HG03103 (cell line): ENCODE results near the gene CERS1.

Experiments
- ATAC-seq: cut with Tn5 transposase; IDR thresholded peaks from one replicate; pipeline ENCODE4 v1.9.1; 2021; ENCODE audit warnings: low read depth; ENCODE audit not compliant: unreplicated experiment

Gene CERS1

DNA sequence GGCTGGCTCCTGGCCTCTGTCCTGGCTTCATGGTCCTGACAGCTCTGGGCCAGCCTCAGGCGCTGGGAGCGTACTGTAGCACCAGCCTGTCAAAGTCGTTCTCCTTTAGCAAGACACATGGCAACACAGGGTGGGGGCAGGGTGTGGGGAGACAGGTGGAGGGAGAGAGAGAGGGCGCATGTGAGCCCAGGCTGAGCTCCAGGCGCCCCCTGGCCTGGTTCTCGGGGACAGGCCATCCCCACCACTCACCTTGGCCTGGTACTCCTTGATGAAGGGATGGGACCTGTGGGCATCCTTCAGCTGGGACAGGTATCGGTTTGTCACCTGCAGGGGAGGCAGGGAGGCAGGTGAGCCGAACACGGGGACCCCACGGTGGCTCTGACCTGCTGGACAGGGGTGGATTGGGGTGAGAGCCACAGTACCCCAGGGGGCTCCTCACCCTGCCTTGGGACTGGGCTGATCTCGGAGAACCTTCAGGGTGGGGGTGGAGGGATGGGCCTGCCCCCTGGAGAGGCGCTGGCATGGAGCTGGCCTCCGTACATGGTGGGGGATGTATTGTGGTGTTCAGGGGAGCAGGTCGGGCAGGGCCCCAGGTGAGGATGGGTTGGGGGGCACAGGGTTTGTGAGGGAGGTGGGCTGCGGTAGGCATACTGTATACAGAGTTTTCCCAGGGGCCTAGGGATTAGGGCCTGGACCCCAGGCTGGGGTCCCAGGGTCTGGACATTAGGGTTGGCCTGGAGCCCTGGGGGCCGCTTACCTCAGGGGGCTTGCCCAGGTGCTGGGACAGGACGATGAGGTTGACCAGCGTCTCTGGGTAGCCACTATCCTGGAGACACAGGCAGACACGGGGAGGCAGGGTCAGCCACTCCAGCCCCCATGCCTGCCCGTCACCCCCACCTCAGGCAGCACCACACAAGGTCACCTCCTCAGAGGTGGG is 3.9 kb upstream of the CERS1 start:
- no peak for ATAC-seq

DNA sequence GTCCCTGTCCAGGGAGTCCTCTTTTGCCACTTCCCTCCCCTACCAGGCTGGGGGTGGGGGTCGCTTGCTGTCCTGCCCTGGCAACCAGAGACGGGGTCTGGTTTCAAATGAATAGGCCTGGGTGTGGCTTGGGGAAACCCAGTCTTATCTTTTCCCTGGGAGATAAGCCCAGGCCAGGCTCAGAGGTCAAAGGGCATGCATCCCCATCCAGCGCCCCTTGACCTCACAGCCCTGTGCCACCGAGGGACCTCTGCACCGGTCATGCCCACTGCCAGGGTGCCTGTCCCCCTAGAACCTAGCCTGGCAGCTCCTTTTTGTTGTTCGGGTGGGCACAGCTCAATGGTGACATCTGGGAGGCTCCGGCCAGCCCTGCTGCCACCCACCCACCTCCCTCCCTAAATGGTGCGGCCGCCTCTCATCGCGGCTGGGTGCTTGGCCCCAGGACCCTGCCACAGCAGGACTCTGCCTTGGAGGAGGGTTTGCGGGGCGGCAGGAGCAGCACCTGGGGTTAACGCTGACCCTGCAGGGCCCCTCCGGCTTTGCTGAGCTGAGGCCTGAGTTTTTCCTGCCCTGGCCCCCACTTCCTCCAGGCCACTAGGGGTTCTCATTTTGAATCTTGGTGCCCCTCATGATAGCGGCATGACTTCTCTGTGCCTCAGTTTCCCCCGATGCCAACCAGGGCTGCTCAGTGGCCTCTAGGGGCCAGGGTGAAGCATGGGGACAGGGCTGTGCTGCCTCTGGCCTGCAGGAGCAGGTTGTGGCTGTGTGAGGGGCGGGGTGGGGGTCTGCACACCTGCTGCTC is 2.9 kb upstream of the CERS1 start:
- ATAC-seq, result no peak

DNA sequence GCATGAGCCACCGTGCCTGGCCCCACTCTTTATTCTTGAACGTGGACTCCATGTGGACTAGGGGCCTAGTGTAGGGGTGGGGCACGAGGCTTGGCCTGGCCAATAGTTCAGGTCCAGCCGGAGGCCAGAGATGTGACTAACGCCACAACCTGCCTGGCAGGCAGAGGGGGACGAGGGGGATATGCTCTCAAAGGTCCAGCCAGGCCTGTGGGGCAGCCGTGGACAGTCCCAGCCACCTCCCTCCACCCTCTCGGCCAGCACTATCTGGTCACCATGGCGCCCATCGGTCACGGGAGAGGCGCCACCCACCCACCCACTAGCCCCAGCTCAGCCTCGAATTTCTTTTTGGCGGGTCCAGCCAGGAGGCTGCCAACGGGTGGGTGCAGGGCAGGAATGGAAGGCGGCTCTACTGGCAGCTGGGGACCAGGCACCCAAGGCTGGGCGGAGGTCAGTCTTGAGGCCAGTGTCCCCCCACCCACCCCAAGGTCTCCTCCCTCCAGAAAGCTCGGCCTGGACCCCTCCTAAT is 2.2 kb upstream of the CERS1 start:
- no peak for ATAC-seq

DNA sequence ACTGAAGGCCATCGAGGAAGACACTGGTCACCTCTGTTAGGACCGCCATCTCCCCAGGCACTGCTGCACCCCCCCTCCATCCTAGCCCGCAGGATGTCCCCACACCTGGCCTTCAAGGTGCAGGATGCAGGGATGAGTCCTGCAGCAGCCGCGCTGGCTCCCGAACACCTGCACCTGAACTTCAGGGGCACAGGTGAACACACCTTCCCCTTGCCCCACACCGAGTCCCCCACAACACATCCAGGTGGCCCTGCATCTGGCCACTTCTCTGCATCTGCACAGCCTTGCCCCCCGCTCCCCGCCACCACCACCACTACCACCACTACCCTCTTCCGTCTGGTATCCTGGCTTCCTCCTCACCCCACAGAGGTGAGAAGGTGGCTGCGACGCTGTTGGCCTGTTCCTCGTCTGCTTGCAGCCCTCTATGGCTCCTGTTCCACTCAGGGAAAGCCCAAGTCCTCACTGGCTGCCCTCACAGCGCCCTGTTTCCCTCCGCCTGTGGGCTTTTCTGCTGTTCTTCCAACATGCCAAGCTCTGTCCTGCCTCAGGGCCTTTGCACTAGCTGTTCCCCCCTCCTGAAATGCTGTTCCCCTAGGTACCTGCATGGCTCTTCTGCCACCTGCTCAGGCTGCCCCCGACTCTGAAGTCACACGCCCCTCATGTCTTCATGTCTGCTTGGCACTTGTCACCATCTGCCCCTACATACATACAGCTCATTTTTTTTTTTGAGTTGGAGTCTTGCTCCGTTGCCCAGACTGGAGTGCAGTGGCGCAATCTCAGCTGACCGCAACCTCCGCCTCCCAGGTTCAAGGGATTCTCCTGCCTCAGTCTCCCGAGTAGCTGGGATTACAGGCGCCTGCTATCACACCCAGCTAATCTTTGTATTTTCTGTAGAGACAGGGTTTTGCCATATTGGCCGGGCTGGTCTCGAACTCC is 1.4 kb upstream of the CERS1 start:
- ATAC-seq, result no peak

DNA sequence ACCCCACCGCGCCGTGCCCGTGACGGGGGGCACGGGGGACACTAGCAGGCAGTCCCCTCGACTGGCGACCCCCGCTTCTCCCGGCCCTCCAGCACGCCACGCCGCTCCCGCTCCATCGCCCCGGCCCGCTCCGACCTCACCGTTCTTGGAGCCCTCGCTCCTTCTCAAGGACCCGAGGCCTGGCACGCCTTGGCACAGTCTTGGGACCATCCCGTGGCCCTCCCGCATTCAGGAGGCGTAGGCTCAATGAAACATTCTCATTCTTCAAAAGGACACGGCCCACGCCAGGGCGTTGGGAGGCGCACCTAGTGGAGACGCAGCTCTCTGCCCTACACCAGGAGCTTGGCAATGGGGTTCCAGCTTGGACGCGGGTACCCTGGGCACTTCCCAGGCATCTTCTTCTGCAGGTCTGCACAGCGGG is 473 bp upstream of the CERS1 start:
- ATAC-seq, result no peak

DNA sequence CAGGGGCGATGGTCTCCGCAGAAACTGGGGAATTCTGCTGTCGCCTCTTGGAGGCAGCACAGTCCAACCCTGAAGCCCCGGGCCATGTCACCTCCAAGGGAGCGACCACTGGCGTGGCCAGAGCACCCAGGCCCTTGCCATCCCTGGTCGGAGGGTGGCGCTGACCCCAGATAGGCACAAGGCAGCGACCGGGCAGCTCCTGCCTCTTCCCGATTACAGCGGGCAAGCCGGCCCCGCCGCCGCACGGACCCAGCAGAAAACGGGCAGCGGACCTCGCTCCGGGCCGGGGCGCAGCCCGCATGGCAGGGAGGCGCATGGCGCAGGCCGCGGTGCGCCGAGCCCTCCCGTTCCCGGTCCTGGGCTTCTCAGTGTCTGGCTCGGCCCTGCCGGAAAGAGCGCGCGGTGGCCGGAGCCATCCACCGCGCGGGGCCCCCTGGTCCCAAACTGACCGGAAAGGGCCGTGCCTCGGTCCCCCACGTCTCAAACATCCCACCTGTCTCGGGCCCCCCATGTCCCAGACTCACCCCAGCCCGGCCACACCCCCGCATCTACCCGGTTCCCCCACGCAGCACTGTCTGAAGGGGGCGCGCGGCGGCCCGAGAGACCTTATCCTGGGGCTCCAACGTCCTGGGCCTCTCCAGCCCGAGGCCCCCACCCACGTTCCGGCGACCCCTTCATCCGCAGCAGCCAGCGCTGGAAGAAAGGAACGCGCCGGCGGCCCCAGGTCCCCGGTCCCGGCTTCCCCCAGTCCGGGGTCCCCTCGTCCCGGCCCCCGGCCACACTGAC is 727 bp downstream of the CERS1 start:
- ATAC-seq, result no peak

DNA sequence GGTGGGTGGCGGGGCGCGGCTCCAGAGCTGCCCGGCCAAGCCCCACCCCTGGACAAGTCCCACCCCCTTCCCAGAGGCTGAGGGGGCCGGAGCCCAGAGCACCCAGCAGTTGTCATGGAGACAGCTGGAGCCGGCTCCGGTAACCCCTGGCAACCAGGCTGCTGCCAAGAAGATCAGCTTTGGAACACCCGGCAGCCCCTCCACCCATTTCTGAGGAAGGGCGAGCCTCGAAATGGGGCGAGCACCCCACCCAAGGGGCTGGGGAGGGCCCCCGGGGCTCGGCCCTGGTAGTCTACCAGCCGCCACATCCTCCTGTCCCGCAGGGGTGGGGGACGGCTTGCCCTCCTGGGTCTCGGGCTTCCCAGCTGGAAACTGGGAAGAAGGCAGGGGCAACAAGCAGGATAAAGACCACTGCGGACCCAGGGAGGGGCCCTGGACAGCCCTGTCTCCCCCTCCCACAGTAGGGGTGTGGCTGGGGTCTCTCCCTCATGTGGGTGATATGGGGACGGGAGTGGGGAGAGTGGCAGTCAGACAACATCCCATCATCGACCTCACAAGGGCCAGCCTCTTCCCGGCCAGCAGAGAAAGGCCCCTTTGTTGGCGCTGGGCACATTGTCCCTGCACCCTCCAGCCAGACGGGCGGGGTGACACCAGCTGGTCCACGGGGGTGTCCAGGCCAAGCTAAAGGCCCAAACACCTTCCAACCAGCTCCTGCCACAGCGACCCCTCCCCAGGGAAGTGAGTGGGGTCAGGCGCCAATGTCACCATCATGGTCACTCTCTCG is 1.5 kb downstream of the CERS1 start:
- ATAC-seq, result no peak

DNA sequence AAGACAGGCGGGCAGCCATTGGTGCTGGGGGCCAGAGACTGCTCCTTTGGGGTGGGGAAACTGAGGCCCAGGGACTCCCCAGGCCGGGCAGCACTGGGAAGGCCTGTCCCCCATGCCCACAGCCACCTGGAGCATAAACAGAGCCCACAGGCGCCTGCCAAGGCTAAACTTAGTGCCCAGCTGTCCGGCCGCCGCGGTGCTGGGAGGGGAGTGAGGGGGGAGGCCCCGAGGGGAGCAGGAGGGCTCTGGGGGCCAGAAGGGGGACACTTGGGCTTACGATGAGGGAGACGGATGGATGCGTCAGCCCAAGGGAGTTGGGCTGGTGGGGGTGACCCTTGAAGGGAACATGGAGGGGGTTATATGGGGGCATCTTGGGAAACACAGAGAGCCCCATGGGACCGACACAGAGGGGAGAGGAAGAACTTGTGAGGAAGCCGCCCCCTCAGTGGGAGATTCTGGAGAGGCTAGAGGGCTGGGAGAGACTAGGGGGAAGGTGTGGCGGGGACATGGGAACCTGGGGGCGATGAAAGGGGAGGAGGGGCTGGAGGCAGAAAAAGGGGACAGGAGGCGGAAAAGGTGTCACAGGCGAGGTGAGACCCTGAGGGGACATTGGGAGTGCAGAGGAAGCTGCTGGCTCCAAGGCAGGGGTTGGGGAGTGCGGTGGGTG is 2.2 kb downstream of the CERS1 start:
- ATAC-seq, result no peak

DNA sequence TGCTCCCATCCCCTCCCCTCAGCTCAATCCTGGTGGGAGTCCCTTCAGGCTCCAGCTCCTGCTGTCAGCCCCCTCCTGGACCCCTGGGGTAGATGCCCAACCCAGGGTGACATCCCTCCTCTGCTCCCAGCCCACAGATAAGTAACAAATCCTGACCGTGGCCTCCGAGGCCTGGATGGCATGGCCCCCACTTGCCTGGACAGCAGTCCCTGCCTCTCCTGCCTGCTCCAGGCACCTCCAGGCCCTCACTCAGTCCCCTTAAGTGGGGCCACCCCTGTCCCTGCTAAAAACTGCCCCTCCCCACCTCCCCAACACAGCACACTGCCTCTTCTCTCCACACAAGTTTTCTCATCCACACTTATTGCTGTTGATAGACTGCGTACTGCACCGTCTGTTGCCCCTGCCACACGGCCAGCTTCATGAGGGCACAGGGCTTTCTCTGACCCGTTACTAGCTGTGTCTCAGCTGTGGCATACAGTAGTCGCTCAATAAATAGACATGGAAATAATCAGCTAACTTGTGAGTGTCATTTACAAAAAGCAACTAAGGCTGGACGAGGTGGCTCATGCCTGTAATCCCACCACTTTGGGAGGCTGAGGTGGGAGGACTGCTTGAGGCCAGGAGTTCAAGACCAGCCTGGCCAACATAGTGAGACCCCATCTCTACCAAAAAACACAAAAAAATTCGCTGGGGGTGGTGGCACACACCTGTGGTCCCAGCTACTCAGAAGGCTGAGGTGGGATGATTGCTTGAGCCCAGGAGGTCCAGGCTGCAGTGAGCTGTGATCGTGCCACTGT is 5.8 kb downstream of the CERS1 start:
- no peak for ATAC-seq

DNA sequence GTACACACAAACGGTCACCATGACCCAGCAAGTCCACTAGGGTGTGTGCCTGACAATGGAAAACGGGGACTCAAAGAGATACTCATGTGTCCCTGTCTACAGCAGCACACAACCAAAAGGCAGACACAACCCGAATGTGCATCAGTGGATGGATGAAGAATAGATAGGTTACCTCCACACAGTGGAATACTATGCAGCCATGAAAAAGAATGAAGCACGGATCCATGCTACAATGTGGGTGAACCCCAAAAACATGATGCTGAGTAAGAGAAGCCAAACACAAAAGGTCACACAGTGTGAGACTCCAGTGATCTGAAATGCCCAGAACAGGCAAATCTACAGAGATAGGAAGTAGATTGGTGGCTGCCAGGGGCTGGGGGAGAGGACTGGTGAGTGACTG is 9.0 kb downstream of the CERS1 start:
- ATAC-seq, result no peak

DNA sequence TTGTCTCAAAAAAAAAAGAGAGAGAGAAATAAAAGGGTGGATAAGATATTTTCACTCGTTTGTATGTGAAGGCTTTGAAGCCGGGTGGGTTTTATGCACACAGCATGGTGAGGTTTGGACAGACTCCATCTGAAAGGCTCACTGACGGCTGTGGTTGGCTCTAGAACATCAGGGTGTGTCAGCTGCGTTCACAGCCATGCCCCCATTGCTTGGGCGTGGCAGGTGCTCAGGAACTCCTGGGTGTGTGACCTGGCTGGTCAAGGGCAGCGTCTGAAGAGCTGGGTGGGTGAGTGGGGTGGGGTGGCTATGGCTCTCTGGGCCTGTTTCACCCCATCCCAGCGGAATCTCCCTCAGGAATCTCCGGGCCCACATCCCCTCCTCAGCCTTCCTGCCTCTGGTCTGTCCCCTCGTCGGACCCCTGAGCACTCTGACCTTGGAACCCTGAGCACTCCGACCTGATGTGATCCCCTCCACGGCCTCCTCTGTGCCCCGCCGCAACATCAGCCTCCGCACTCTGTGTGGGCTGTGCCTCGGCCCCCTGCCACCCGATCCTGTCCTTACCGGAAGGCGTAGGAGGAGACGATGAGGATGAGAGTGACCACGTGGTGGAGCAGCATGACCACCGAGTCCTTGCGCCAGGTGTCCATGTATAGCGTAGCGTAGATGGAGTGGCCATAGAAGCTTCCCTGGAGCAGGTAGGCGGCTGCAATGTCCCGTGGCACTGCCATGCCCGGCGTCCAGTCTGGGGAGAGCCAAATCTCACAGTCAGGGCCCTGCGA is 12.2 kb downstream of the CERS1 start:
- no peak for ATAC-seq

DNA sequence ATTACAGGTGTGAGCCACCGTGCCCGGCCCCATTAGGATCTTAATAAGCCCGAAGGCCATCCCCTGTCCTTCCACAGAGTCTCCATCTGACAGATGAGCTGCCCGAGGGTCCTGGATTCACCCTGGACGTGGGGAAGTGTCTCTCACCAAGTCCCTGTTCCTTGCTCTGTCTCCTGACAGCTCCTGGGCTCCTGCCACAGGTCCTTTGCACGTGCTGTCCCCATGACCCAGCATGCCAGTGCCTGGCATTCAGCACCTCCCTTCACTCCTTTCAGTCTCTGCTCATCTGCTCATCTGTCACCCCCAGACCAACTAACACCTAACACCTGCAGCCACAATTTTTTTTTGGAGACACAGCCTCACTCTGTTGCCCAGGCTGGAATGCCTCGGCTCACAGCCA is 14.5 kb downstream of the CERS1 start:
- no peak for ATAC-seq

DNA sequence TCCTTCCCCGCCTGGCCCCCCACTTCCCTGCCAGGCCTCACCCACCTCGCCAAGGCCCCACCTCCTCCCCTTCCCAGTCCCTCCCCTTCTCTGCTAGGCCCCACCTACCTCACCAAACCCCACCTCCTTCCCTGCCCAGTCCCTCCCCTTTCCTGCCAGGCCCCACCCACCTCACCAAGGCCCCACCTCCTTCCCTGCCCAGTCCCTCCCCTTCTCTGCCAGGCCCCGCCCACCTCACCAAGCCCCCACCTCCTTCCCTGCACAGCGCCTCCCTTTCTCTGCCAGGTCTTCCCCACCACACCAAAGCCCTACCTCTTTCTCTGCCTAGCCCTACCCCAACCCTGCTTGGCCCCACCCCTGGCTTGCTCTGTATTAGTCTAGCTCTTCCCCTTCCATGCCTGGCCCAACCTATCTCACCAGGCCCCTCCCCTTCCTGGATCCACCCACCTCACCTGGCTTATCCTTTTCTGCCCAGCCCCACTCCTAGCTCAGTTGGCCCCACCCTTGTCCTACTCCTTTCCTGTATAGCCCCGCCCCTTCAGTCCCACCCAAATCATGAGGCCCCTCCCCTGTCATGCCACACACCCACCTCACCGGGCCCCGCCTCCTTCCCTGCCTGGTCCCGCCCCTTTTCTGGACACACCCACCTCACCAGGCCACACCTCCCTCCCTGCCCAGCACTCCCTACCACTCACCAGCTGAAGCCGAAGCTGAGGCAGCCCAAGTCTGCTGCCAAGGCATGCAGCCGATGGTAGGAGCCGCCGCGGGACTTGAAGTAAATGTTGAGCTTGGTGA is 16.2 kb downstream of the CERS1 start:
- no peak for ATAC-seq

DNA sequence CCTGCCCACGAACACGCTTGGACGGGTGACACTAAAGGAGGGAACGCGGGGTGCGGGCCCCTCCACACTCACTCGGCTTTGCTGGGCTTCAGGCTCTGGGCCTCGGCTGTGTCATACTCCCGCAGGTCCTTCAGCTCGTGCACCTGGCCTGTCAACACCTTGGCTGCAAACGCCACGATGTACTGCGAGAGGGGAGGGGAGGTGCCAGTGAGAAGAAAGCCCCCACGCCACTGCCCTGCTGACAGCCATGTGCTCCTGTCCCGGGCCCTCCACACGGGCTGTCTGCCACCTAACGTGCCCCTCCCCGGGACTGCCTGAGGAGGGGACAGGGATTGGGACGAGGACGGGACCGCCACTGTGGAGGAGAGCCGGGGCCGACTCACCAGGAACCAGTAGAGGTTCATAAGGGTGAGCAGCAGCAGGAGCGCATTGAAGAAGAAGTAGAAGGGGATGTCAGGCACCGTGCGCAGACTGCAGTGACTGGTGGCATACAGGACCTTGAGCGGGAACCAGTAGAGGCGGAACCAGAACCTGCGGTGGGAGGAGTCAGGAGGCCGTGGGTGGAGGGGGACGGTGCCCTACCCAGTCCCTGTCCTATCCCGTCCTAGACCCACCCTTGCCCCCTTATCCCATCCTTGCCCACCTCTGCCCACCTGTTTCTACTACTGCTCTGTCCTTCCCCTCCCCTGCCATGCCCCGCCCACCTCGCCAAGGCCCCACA is 16.9 kb downstream of the CERS1 start:
- no peak for ATAC-seq

DNA sequence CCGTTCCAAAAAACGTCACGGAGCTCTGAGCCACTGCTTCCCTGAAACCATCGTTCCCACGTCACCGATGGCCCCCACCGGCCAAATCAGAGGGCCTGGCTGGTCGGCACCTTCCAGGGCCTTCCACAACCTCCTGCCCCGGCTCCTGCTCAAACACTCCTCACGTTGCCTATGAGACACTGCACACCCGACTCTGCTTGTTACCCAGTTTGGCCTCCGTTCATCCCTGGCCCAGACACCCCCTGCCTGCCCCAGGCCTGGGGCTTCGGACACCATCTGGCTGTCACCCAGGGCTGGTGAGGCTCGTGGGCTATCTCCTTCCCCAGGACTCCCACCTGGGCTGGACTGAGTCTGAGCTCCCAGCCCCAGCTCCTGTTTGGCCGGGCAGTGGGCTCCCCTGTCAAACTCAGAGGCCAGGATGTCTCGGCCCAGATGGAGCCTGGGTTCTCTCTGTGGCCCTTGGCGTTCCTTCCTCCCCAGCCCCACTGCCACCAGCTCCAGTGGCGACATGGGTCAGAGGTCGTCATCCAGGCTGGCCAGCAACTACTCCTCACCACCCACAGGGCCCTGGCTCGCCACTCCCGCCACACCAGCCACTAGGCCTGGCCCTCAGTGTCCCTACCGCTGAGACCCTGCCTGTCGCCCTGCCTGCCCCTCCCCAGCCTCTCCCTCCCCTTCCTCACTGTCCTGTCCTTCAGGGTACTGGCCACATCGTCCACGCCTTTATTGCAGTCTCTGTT is 17.7 kb downstream of the CERS1 start:
- no peak for ATAC-seq
